Vagina (tissue), 2 donors: Measurements from ENCODE around the gene AMMECR1.

Experiments
- CTCF ChIP-seq, 3 experiments: fragments of 450-650 bp in 2 of 3; fragments of 200-600 bp in 1 of 3; sonication (generic) in 1 of 3; IDR thresholded peaks; one replicate each; pipeline ENCODE4 v1.5.1; 2017 to 2019; ENCODE audit warnings: antibody characterized with exemption in 3 of 3, mild to moderate bottlenecking in 2 of 3, moderate library complexity in 2 of 3
- POLR2AphosphoS5 ChIP-seq, 2 donors: sonication (generic); formaldehyde crosslinking; IDR thresholded peaks; one replicate each; pipeline ENCODE4 v1.9.0; 2017; ENCODE audit warnings: antibody characterized with exemption in 2 of 2, mild to moderate bottlenecking in 2 of 2, low read depth in 1 of 2; ENCODE audit not compliant: insufficient read depth in 1 of 2

DNA sequence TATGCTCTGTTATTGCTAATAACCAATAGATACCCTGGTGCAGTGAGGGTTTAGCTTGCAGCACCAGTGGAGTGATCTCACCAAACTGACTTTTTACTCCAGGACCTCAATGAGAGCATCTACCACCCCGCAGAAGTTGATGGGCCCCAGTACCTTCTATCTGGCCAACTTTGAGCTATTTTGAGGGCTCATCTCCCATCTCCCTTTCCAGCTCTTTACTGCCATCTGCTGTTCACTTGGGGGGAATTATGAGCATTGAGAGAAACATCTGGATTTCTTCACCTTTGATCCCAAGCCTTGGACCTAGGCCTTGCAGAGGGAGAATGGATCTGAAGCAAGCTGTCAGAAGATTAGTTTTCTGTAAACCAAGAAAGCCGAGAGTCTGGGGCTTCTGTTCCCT, 171.4 kb downstream of the AMMECR1 start:
- TF ChIP-seq CTCF (IDR thresholded peaks at IDR 0.05): peak in 1 of 3 experiments; percentile 41
- no peak for TF ChIP-seq POLR2AphosphoS5 (IDR thresholded peaks at IDR 0.05; ENCODE audit: insufficient read depth in 1 of 2, low read depth in 1 of 2)
